ENCODE measurements around the gene ZBTB7A. TPM values are rescaled to one million over a fixed set of nuclear protein-coding genes. Genes with fewer than 3 reads are reported as not detected.

Gene ZBTB7A
- total RNA-seq, 4 donors from 2014 or later = 10.8 to 72.9 (median 14.1) TPM

DNA sequence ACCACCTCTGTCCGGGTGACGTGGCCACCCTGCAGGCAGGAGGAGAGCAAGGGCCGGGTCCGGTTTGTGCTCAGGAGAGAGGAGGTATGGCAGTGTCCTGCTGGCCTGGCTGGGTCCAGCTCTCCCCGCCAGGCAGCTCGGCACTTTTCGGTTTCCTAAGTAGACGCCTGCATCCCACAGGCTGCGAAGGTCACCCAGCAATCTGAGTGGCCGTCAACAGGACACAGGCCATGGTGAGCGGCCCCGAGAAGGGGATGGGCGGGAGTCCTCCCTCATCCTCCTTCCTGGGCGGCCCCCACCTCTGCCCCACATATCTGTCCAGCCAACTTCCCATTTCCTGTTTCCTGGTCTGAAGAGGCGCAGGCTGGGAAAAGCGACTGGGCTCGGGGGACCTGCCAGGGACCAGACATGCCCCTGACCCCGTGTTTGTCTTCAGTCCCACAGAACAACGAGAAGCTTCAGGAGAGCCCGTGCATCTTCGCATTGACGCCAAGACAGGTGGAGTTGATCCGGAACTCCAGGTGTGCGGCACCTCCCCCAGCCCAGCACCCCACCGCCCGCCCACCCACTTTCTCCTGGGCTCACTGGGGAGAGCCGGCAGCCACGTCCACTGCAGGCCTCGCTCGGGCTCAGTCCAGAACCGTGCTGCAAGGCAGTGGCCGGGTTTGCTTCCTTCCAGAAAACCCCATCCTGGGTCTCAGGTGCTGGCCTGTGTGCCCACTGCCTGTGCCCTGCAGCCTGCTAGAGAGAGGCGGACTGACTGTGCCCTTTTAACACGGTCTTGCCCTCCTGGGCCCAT lies 42.9 kb downstream of the ZBTB7A start:
- Histone ChIP-seq H3K9me3 (no peaks in the 10 kb centered on the region), H3K4me3 (no peak overlapping the region), H3K36me3 (no peaks in the 10 kb centered on the region), H3K27ac (no peak overlapping the region), H3K27me3 (no peaks in the 10 kb centered on the region), H3K4me1 (no peaks in the 10 kb centered on the region)
- TF ChIP-seq POLR2A (IDR thresholded peaks at IDR 0.05) = no peak
- TF ChIP-seq, protein P1, sequence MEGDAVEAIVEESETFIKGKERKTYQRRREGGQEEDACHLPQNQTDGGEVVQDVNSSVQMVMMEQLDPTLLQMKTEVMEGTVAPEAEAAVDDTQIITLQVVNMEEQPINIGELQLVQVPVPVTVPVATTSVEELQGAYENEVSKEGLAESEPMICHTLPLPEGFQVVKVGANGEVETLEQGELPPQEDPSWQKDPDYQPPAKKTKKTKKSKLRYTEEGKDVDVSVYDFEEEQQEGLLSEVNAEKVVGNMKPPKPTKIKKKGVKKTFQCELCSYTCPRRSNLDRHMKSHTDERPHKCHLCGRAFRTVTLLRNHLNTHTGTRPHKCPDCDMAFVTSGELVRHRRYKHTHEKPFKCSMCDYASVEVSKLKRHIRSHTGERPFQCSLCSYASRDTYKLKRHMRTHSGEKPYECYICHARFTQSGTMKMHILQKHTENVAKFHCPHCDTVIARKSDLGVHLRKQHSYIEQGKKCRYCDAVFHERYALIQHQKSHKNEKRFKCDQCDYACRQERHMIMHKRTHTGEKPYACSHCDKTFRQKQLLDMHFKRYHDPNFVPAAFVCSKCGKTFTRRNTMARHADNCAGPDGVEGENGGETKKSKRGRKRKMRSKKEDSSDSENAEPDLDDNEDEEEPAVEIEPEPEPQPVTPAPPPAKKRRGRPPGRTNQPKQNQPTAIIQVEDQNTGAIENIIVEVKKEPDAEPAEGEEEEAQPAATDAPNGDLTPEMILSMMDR (IDR thresholded peaks at IDR 0.05) = no peak
- intact Hi-C loops (cut with DNase I; ENCODE audit: low total_unique reads) = no loop called here
- no peak for DNase-seq

DNA sequence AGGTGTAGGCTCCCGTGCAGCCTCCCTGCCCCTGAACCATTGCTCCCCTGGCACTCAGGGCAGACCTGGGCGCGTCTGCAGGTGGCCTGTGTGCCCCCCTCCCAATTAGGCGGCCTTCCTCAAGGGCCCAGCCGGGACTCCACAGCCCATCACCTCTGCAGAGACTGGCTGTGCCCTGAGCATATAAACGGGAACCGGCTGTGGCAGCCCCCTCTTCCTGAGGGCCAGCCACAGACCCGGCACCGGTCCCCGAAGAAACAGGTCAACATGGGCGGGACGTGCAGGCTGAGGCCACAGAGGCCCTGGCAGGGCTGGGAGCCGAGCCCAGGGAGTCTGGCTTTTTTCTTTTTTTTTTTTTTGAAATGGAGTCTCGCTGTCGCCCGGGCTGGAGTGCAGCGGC lies 47.1 kb downstream of the ZBTB7A start:
- DNase-seq = no peak
- Histone ChIP-seq H3K9me3 (no peaks in the 10 kb centered on the region), H3K27ac (no peak overlapping the region), H3K27me3 (no peaks in the 10 kb centered on the region), H3K36me3 (no peaks in the 10 kb centered on the region), H3K4me1 (peaks cover 0 to 17% of the 10 kb centered on the region in 2 donors), H3K4me3 (no peak overlapping the region)
- intact Hi-C loops (cut with DNase I; ENCODE audit: low total_unique reads) = no loop called here
- TF ChIP-seq, protein P1 (IDR thresholded peaks at IDR 0.05) = no peak
- no peak for TF ChIP-seq POLR2A (IDR thresholded peaks at IDR 0.05)

DNA sequence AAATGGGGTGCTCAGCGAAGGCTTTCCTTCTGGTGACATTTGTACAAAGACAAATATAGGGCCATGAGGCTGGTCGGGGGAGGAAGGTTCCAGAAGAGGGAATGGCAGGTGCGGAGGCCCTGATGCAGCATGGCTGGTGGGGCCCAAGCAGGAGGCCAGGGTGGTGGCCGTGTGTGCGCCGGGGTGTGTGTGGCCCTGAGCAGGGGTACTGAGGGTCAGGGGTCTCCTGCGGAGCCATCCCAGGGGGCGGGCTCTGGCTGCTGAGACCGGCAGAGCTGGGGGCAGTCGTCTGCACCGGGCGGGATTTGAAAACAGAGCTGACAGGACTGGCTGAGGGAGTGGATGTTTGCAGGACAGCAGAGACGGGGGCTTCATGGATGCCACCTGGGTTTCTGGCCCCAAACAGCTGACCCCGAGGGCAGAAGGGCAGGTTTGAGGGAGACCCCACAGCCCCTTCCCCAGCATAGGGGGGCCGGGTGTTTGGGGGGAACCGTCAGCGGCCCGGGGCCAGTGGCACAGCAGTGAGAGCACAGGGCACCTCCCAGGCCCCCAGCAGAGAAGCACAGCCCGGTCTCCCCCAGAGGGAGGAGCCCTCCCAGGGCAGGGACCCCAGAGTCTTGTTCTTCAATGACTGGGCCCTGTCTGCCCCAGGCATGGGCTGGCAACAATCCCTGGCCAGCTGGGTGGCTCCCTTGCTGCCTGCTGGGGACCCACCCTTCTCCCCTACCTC lies 47.8 kb downstream of the ZBTB7A start:
- TF ChIP-seq POLR2A (IDR thresholded peaks at IDR 0.05) = no peak
- TF ChIP-seq, protein P1 (IDR thresholded peaks at IDR 0.05) = no peak
- no peak for DNase-seq
- H3K4me3 ChIP-seq = no peak overlapping the region
- H3K27me3 ChIP-seq = no peaks in the 10 kb centered on the region
- H3K36me3 ChIP-seq = no peaks in the 10 kb centered on the region
- no peaks in the 10 kb centered on the region for H3K9me3 ChIP-seq
- no peak overlapping the region for H3K27ac ChIP-seq
- peaks cover 0 to 23% of the 10 kb centered on the region in 2 donors for H3K4me1 ChIP-seq
- intact Hi-C loops (cut with DNase I; ENCODE audit: low total_unique reads) = no loop called here

DNA sequence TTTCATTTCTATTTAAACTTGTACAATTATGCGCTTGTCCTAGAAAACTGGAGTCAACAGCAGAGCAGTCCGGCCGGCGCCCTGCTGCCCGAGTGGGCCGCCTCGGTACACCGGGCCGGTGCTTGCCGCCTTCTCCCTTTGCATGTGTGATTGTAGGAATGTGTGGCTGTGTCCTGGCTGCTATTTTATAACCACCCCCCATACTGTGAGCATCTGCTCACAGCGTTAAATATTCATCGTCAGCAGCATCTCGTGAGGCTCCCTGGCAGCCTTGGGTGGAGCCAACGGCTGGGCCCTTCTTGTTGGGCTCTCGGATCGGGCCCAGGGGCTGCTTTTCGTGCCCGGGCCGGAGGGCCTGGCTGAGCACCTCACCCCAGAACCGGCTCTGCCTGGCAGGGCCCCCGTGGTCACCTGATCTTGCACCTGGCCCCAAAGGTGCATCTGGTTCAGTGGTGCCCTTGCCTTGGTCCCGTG lies 48.5 kb downstream of the ZBTB7A start:
- Histone ChIP-seq H3K27me3 (no peaks in the 10 kb centered on the region), H3K4me1 (peaks cover 0 to 23% of the 10 kb centered on the region in 2 donors), H3K4me3 (no peak overlapping the region), H3K9me3 (no peaks in the 10 kb centered on the region), H3K36me3 (no peaks in the 10 kb centered on the region), H3K27ac (no peak overlapping the region)
- TF ChIP-seq, protein P1 (IDR thresholded peaks at IDR 0.05) = no peak
- TF ChIP-seq POLR2A (IDR thresholded peaks at IDR 0.05) = no peak
- intact Hi-C loops (cut with DNase I; ENCODE audit: low total_unique reads) = no loop called here
- no peak for DNase-seq
